GM18519 (cell line): Measurements from ENCODE around the gene PRDX3.
"Not testable (repeated sequence)": the region's sequence is repeated elsewhere in the genome, so short reads cannot be mapped to it uniquely, and the experiment has no call there.

Source experiments
- ATAC-seq: cut with Tn5 transposase; IDR thresholded peaks from one replicate; pipeline ENCODE4 v1.9.1; 2021; ENCODE audit warnings: mild to moderate bottlenecking, moderate library complexity; ENCODE audit not compliant: unreplicated experiment, low FRiP score

The PRDX3 gene

GRCh38 chr10:119207366-119207666, 28.7 kb upstream of the PRDX3 start, which contains the start of gene GRK5:
TSS of gene GRK5 (plus strand) at chr10:119207571. CDS start at chr10:119207918, 347 bp downstream.
- peak; percentile 75 for ATAC-seq

GRCh38 chr10:119206603-119207365, 28.2 kb upstream of the PRDX3 start:
- peak; percentile 29 for ATAC-seq

DNA sequence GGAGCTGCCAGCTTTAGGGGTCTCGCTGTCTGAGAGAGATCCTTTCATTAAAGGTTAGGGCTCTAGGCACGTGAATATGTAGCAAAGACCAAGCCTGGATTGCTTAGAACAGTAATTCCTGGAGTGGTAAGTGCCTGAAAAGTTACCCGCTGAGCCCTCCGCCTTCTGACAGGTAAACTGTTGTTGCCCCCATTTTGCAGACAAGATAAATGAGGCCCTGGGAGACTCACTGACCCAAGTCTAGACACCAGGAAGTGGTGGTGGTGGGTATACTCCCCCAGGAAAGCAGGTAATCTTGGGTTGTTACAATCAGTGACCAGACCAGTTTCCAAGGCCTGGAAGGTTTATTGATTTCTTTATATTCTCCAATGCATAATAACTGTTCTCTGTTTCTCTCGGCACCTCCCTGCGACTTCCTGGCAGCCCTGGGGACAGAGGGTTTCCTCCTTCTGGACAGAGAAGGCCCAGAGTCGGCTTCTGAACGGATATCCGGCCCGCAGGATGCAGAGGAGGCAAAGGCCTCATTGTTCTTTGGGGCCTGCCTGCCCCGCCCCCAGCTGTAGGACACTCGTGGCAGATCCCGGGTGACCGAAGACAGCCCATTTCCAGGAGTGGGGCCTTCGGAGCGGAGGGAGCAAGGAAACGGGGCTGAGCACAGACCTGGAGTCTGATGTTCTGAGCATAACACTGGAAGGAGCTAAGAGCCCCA, 27.4 kb upstream of the PRDX3 start:
- ATAC-seq = no peak

GRCh38 chr10:119203006-119203405, 24.4 kb upstream of the PRDX3 start:
- no peak for ATAC-seq

- no peak for ATAC-seq
Measured at GRCh38 chr10:119201233-119201632, 22.6 kb upstream of the PRDX3 start.

GRCh38 chr10:119199231-119199992, 20.8 kb upstream of the PRDX3 start:
- ATAC-seq = no peak

DNA sequence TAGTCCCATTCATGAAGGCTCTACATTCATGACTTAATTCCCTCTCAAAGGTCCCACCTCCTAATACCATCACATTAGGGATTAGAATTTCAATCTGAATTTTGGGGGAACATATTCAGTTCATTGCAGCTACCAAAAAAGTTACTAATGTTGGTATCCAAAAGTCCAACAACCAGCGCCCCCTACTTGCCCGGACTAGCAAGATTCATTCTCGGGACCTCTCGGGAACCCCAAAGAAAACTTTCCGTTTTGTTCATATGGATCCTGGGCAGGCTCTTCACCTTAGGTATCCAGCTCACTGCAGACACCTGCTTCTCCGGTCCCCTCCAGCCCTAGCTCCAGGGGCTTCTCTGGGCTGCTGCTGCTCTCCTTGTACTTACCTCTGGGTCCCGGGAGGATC, 19.8 kb upstream of the PRDX3 start:
- no peak for ATAC-seq

DNA sequence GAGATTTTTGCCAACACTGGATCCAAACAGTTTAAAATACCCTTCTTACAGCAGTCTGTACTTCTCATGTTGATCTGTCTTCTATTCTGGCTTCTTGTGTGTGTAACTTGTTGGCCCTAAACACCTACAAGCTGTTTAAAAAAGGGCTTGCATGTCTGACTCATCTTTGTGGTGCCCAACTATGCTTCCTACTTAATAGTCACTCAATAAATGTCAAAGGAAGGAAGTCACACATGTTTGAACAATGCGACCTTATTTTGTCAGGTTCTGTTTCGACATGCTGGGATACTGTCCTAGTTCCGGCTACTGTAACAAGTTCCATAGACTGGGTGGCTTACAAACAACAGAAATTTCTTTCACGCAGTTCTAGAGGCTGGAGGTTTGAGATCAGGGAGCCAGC, 19.3 kb upstream of the PRDX3 start:
- ATAC-seq = no peak

DNA sequence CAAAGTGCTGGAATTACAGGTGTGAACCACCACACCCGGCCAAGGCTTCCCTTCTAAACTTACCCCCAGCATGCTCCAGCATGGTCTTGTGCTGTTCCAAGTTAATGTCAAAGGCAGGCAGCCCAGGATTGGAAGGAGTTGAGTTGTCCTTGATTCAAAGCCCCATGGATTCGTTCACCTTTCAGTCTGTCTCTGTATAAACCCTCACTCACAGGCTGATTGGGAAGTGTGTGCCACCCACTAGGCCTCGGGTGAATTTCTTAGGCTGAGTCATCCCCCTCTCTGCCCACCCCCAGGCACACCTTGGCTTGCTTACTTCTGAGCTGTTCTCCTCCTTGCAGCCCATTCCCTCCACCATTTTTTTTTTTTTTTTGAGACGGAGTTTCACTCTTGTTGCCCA, 13.3 kb upstream of the PRDX3 start:
- ATAC-seq = no peak

DNA sequence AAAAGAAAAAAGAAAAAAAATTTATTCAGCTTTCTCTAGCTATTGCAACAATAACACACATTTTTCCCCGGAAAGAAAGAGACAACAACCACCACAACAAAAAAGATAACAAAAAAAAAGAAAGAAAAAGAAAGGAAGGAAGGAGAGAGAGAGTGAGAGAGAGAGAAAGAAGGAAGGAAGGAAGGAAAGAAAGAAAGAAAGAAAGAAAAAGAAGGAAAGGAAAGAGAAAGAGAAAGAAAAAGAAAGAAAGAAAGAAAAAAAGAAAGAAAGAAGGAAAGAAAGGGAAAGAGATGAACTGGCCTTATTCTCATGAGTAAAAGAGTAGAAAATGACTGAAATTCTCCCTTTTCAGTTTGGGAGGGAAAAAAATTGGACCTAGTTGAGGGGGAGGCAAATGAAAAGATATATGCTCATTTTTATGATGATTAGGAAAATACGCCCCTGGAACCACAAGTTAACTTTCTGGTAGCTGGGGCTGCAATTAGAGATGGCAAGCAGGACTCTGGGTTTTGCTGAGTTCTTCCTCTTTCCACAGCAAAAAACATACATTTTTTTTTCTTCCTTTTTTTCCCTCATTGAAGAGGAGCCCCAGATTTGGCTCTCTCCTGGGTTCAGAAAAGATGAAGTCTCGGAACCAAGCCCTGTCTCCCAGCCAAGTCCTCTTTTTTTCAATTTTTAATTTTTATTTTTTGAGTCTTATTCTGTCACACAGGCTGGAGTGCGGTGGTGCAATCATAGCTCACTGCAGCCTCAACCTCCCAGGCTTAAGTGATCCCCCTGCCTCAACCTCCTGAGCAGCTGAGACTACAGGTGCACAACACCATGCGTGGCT, 12.6 kb upstream of the PRDX3 start:
- ATAC-seq = no peak

GRCh38 chr10:119190353-119190752, 11.7 kb upstream of the PRDX3 start:
- no peak for ATAC-seq

- no peak for ATAC-seq
Measured at GRCh38 chr10:119189811-119190282, 11.2 kb upstream of the PRDX3 start.

GRCh38 chr10:119183664-119184412, 5.2 kb upstream of the PRDX3 start:
- no peak for ATAC-seq

DNA sequence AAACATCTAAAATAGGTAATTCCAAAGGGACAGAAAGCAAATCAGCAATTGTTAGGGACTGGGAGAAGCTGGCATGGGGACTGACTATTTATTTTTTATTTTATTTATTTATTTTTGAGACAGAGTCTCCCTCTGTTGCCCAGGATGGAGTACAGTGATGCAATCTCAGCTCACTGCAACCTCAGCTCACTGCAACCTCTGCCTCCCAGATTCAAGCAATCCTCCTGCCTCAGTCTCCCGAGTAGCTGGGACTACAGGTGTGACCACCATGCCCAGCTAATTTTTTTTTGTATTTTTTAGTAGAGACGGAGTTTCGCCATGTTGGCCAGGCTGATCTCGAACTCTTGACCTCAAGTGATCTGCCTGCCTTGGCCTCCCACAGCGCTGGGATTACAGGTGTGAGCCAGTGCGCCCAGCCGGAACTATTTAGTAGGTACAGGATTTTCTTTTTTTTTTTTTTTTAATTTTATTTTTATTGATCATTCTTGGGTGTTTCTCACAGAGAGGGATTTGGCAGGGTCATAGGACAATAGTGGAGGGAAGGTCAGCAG, 2.3 kb upstream of the PRDX3 start:
- ATAC-seq = not testable (repeated sequence)

DNA sequence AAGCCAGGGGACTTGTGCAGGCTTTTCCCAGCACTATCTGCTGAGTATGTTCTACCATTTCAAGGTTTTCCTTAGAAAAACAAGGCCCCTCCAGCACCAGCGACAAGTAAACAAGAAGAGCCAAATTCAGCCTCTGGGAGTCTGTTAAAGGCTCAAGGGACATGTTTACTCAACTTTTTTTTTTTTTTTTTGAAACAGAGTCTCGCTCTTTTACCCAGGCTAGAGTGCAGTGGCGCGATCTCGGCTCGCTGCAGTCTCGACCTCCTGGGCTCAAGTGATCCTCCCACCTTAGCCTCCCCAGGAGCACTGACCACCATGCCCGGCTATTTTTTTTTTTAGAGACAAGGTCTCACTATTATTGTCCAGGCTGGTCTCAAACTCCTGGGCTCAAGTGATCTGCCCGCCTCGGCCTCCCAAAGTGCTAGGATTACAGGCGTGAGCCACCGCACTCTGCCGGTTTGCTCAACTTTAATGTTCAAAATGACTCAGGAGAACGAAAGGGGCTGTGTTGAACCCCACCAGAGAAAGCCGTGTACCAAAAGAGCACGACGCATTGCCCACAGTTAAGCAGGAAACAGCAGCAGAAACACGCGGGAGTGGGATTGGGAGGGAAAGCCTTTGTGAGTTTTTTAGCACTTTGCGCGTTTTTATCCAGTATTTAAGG, 772 bp downstream of the PRDX3 start:
- ATAC-seq = no peak

- ATAC-seq = no peak
Measured at GRCh38 chr10:119176166-119176565, 2.4 kb downstream of the PRDX3 start.

DNA sequence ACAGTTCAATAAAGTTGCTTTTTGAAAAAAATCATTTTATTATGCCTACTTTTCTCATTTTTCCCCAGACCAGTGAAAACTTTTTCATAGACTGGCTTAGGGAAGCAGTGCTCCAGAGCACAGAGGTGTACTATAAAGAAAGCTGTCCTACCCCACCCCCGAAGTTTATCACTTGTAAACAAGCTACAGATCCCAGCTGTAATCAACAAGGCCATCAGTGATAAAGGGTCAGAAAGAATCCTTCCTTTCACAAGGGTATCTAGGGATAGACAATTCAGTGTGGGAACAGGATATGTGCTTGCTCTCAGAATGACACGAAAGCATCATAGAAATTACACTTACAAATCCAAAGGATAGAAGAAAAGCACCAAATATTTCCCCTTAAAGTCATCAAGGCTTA, 4.5 kb downstream of the PRDX3 start:
- ATAC-seq = no peak

GRCh38 chr10:119167041-119167440, 11.6 kb downstream of the PRDX3 start:
- ATAC-seq = no peak

DNA sequence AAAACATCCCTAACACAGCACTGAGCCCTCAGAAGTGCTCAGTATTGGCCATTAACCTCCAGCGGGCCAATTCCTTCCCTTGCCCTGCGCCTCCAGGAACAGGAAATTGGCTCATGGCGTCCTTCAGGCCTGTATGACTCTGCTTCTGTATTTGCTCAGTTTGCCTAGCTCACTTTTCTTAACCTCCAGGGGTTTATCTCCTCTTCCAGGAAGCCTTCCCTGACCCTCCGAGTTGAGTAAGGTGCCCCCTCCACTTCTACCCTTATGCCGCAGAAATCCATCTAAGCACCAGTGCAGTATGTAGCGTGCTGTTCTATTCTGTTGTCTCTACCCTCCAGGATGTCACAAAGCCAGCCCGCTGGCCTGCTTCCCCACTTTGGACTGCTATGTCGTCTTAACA, 12.0 kb downstream of the PRDX3 start:
- no peak for ATAC-seq
